Hematopoietic multipotent progenitor cell treated with erythropoietin and hydrocortisone succinate and interleukin-3 and kit ligand, for 6 days (in vitro differentiated cells): Measurements from ENCODE around the gene PERM1.

Experiments used
- DNase-seq: peaks from one replicate; pipeline ENCODE4 v3.0.0-alpha.2; 2015

Gene PERM1

DNA sequence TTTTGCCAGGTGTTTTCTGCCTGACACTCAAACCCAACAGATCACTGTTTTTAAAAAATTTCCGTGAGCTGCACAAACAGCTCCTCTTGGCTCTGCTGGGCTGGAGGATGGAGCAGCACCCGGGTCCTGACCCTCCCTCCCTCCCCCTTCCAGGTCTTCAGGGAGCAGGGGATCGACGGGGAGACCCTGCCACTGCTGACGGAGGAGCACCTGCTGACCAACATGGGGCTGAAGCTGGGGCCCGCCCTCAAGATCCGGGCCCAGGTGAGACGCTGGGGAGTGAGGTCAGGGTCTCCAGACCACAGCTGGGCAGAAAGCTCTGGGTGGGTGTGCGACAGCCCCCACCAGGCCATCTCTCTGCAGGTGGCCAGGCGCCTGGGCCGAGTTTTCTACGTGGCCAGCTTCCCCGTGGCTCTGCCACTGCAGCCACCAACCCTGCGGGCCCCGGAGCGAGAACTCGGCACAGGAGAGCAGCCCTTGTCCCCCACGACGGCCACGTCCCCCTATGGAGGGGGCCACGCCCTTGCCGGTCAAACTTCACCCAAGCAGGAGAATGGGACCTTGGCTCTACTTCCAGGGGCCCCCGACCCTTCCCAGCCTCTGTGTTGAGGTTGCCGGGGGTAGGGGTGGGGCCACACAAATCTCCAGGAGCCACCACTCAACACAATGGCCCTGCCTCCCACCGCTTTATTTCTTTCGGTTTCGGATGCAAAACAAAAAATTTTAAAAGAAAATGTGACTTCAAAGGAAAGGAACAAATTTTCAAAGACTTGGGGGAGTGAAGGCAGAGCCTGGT is 38.1 kb downstream of the PERM1 start:
- DNase-seq = no peak

GRCh38 chr1:942864-943533 is 38.9 kb downstream of the PERM1 start:
- DNase-seq = no peak

GRCh38 chr1:942411-942821 is 39.5 kb downstream of the PERM1 start:
- no peak for DNase-seq

GRCh38 chr1:941588-942383 is 40.1 kb downstream of the PERM1 start:
- peak; percentile 66 for DNase-seq

- DNase-seq = no peak
Observed at GRCh38 chr1:941015-941587, 40.8 kb downstream of the PERM1 start.

DNA sequence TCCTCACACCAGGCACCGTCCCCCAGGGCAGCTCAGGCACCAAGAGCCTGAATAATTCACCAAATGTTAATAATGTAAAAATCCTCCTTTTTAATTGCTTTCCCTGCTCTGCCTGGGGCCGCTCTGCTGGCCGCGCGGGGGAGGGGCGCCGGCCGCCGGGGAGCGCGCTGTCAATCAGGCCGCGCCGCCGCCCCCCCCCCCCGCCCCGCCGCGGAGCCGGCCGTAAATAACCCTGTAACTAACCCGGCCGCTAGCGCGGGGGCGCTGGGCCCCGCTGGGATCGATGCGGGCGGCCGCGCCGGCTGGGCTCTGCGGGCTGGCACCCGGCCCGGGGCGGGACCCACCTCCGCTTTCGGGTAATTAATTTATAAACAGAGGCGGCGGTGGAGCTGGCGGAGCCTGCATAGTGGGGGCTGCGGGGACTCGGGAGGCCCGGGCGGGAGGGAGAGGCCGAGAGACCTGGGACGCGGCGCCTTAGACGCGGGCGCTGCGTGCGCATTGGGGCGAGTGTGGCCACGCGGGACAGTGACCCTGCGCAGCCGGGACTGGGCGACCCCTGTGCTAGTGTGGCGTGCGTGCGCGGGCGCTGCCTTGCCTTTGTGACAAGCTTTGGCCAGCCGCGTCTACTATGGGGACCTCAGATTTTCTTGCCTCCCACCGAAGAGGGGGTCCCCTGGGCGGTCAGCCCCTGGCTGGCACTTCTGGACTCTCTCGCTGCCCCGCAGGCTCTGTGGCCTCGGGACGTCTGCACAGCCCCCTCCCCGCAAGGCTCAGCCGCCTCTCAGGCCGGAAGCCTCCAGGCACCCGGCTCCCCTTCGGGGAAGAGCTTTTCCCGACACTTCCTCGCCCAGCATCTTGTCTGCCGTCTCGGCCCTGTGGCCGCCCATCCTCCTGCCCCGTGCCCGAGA is 41.5 kb downstream of the PERM1 start:
- peak; percentile 63 for DNase-seq

DNA sequence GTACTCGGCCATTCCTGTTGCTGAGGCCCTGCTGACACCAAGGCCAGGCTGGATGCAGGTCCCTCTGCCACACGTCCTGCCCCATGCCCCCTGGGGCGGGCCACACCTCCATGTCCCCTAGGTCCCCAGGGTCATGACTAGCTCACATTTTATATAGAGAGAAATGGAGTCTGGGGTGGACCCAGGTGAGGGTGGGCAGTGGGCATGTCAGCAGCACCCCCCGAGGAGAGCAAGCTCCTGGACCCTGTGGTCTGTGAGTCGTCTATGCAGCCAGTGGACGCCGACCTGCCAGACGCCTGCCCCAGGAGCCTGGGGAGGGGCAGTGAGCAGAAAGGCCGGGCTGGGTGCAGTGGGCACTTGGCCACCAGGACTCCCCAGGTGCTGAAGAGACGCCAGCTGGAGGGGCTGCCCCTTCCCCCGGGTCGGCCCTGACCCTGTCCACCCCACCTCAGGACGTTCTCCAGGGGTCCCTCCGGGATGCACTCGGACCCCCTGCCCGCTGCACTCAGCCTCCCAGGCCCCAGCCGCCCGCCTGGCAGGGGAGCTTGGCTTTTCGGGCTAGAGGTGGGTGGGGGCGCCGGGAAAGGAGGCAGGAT is 42.3 kb downstream of the PERM1 start:
- DNase-seq = no peak

- DNase-seq = no peak
Observed at GRCh38 chr1:938711-939489, 43.0 kb downstream of the PERM1 start.

- DNase-seq = peak; percentile 63
Observed at GRCh38 chr1:938088-938683, 43.7 kb downstream of the PERM1 start.

DNA sequence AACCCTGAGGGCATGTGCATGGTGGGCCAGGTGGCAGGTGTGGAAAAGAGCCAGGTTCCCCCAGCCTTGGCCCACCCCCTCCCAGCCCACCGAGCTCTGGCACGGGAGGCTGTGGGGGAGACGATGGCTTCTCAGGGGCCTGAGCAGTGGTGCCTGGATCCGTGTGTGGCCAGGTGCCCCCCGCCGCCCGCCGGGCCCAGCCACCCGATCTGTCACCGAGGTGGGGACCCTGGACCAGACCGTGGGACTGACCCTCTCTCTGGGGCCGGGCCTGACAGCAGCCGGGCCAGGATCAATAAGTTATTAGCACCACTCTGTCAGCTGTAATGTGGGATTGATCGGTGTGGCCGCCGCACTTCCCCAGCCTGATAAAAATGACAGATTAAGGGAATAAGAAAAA is 44.4 kb downstream of the PERM1 start:
- no peak for DNase-seq

DNA sequence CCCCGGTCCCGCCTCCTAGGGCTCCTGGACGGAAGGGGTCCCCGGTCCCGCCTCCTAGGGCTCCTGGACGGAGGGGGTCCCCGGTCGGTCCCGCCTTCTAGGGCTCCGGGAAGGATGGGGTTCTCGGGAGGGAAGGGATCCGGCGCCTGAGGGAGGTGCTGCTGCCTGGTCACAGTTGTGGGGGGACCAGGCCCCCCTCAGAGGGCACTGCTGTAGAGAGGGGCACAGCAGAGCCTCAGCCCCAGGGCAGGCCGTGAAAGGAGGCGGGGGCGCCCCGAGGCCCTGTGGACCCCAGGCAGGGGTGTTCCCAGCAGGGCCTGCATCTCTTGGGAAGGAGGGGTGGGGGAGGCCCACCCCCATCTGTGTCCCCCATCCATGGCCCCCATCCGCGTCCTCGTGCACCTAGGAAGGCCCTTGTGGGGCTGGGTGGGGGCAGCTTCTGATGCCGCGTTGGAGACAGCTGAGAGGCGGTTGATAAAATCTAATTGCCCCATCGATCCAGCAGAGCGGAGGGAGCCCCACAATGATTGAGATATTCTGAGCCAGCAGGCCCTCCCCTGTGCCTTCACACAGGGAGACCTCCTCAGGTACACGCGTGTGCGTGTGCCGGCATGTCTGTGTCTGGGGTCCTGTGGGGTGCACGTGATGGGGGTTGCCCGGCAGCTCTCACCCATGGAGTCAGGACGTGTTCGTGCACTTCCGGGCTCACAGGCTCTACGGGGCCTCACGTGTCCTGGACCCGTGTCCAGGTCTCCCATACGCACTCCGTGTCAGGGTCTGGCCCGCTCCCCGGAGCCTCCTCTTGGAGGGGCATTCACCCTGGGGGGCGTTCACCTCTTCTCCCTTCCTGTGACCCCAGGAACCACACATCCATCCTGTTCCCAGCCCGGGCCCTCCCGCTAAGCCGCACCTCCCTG is 45.3 kb downstream of the PERM1 start:
- DNase-seq = no peak

GRCh38 chr1:935751-936231 is 46.1 kb downstream of the PERM1 start:
- DNase-seq = peak; percentile 40

DNA sequence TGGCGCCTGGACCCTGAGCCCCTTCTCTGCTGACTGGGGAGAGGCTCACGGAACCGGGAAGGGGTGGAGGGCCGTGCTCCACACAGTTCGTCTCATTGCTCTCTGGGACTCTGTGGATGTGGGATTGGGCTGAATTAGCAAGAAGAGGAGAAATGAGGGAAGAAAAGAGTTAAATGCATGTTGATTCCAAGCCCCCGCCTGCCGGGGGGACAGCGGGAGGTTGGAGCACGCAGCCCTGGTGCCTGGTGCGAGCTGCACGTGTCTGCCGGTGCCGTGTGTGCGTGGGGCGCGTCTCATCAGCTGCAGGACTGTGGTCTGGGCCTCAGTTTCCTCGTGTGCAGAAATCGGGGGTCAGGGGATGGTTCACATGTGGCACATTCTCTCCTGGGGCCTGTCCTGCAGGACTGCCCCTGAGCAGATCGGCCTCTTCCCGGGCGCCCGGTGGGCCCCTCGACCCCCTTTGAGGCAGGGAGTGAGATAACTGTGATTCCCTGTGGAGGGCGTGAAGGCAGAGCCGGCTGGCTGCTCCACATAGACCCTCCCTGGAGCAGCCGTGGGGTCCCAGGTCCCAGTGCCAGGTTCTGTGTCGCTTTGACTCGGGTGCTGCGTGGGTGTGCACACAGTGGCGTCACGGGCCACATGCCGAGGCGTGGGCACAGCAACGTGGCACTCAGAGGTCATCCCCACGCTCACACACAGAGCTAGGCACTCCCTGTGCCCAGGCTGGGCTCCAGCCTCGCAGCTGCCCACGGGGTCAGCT is 46.7 kb downstream of the PERM1 start:
- DNase-seq = no peak

DNA sequence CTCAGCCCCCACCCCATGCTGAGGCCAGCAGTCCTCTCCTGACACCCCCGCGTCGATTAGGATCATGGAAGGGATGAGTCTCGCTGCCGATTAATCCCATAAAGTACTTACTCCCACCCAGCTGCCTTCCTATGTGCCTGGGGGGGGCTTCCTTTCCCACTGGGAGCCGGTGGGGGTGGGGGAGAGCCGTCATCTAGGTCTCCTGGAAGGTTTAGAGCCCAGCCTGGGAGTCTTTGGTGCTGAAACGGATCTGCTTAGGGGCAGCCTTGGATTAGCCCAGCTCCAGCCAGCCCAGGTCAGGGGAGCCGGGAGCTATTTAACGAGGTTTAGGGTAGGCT is 48.3 kb downstream of the PERM1 start:
- DNase-seq = no peak

DNA sequence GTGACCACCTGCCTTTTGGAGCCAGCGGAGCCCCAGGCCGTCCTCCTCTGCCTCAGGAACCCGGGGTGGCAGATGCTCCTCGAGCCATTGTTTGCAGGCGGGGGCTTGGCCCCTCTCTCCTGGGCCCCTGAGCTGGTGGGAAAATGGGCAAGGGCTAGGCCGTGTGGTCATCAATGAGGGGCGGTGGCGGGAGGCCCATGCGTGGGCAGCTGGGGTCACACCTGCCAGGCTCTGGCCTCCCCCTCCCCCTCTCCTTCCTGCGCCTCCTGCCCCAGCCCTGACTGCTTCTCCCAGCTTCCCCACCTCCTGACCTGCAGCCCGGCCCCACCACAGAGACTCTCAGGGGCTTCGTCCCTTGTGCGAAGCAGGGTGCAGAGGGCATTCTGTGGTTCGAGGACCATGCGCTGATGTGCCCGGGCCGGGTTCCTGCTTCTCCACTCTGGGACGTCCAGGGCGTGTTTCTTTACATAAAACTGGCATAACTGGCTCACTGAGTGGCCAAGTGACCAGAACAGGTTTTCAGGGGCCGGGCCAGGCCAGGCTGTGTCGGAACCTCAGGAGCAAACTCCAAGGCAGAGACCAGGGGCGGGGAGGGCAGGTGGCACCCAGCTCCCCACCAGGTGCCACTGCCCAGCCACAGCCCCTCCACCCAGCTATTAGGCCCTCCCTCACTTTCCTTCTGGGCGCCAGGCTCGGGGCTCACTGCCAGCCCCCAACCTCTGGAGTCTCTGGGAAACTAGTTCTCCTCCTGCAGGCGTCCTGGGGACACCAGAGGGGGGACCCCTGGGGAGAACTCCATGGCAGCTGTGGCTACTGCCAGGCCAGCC is 48.9 kb downstream of the PERM1 start:
- DNase-seq = no peak

DNA sequence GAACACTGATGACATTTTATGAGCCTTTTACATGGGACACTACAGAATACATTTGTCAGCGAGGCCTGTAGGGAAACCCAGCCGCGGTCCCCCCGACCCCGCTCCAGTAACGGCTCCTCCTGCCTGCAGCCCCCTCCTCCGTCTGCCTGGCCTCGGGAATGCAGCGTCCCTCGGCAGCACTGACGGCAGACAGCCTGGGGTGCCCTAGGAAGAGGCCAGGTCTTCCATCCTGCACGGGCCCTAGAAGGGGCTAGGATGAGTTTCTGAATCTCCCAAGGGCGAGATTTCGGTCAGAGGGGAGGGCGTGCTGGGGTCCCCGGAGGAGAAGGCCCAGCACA is 49.8 kb downstream of the PERM1 start:
- no peak for DNase-seq

DNA sequence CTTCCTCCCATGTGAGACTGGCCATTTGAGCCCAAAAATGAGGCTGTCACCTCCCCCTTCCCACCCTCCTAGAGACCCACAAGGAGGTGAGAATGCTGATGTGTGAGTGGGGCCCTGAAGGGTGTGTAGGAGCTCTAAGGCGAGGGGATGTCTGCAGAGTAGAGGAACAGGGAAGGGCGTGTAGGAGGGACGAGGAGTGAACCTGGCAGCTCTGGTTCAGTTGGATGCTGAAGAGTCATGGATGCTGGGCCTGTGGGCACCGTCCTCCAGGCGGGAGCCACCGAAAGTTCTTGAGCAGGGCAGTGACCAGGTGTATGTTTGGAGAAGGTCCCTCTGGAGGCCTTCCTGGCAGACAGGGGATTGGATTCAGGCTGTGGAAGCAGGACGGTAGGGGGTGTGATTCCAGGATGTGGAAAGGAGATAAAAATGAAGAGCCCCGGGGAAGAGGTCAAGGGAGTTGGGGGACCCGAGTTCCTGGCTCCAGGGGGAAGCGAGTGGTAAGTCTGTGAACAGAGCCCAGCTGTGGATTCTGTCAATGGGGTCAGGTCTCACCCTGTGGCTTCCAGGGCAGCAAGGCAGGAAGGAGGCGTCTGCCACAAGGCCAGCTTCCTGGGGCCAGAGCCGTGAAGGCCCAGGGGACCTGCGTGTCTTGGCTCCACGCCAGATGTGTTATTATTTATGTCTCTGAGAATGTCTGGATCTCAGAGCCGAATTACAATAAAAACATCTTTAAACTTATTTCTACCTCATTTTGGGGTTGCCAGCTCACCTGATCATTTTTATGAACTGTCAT is 50.3 kb downstream of the PERM1 start:
- DNase-seq = no peak
